NB4 (cell line): ENCODE measurements around the gene DHCR24.
A peak's percentile ranks its signal among the peaks of the same experiment; 100 is the strongest.
"Not testable (repeated sequence)": the region's sequence is repeated elsewhere in the genome, so short reads cannot be mapped to it uniquely, and the experiment has no call there.

Experiments used
- DNase-seq: peaks from one replicate; pipeline ENCODE4 v3.0.0; 2010; ENCODE audit warnings: low read depth
- H3K4me3 ChIP-seq: one replicate; pipeline ENCODE4 v1.5.1; 2011; ENCODE audit warnings: mild to moderate bottlenecking, low read depth, low read length, moderate library complexity
- CTCF ChIP-seq: IDR thresholded peaks from one replicate; pipeline ENCODE4 v1.5.1; 2012; ENCODE audit warnings: low read depth, low read length
- MAX ChIP-seq: IDR thresholded peaks from 2 replicates; pipeline ENCODE4 v1.6.1; 2011; ENCODE audit warnings: low read depth, low read length
- MYC ChIP-seq: IDR thresholded peaks from 2 replicates; pipeline ENCODE4 v1.6.1; 2011; ENCODE audit warnings: low read depth, low read length
- POLR2A ChIP-seq: IDR thresholded peaks from 2 replicates; pipeline ENCODE4 v1.6.1; 2011; ENCODE audit warnings: mild to moderate bottlenecking; ENCODE audit not compliant: insufficient read length; ENCODE audit errors: extremely low read depth

Gene DHCR24

DNA sequence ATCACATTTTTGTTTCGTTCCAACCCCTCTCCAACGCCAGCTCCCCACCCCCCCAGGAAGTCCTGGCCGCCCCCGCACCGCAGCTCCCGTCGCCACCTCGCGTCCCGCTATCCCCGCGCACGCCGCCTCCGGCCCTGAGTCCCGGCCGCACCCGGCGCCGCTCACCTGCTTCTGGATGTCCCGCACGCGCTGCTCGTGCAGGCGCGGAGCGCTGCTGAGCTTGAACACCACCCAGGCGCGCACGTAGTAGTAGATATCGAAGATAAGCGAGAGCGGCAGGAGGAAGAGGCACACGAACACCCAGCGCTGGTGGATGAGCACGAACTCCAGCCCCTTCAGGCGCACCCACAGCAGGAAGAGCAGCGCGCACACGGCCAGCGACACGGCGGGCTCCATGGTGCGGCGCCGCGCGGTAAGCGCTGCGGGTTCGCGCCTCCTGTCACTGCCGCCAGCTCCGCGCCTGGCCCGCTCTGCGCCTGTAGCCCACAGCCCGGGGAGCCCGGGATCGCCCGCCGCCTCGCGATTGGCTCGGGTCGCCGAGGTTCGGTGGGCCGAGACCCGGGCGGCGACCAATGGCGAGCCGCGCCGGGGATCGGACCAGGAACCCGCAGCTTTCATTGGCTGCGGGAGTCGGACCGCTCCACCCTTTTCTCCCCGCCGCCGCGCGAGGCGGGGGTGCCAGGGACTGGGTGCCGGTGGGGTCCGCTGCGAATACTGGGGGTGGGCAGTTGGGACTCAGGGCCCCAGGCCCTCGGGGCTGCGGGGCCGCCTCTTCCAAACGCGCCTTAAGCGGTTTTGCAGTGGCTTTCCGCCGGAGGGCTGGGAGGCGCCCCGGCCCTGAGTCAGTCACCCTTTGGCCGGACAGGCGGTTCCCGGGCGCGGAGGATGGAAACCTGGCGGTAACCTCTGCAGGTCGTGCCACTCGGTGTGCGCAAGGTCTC is at the start of gene DHCR24:
DHCR24 (minus strand) TSS at position 472 of the 941 bp plus-strand sequence; CDS start at position 396, 76 bp downstream.
- TF ChIP-seq CTCF (no peak), MYC (peak; percentile 67), MAX (0 out of 2 replicates have a peak, but pooled peaks have one; percentile 35), POLR2A (peak; percentile 81)
- peak within 1 kb of the TSS; percentile 88 for H3K4me3 ChIP-seq
- DNase-seq = peak; percentile 91

- H3K4me3 ChIP-seq = no peak overlapping the region
- TF ChIP-seq MYC = no peak
- no peak for TF ChIP-seq CTCF
- no peak for TF ChIP-seq POLR2A
- TF ChIP-seq MAX = no peak
- DNase-seq = no peak
These were observed 49.8 kb upstream of the DHCR24 start for GRCh38 chr1:54936791-54937190.

DNA sequence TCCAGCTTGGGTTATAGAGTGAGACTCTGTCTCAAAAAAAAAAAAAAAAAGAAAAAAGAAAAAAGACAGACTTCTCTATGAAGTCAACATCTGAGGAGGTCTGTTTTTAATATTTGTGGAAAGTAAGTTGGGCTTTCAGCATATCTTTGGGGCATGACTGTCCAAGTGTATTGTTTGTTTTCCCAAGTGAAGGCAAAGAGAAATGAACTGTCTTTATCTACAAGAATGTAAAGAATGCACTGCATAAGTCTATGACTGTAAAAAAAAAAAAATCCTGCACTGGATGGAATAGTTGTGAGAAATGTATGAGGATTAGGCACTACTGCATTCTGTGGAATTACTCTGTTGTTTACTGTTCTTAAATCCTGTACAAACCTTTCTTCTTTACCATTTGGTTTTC is 47.9 kb upstream of the DHCR24 start:
- H3K4me3 ChIP-seq = no peak overlapping the region
- TF ChIP-seq POLR2A (no peak), CTCF (no peak), MYC (no peak), MAX (no peak)
- DNase-seq = no peak

DNA sequence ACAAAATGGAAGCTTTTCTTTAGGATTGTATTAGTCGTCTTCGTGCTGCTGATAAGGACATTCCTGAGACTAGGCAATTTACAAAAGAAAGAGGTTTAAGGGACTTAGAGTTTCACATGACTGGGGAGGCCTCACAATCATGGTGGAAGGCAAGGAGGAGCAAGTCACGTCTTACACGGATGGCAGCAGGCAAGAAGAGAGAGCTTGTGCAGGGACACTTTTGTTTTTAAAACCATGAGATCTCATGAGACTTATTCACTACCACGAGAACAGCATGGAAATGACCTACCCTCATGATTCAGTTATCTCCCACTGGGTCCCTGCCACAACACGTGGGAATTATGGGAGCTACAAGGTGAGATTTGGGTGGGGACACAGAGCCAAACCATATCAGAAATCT is 47.1 kb upstream of the DHCR24 start:
- H3K4me3 ChIP-seq, DNase-seq: not testable (repeated sequence)

GRCh38 chr1:54931275-54931840 is 44.4 kb upstream of the DHCR24 start:
- no peak for TF ChIP-seq MYC
- TF ChIP-seq POLR2A = no peak
- no peak for TF ChIP-seq CTCF
- no peak for TF ChIP-seq MAX
- no peak overlapping the region for H3K4me3 ChIP-seq
- DNase-seq = no peak

GRCh38 chr1:54929700-54930099 is 42.7 kb upstream of the DHCR24 start:
- H3K4me3 ChIP-seq = no peak overlapping the region
- TF ChIP-seq MYC (no peak), MAX (no peak), POLR2A (no peak), CTCF (no peak)
- no peak for DNase-seq
